ENCODE measurements around the gene F10. TPM values are rescaled to one million over a fixed set of nuclear protein-coding genes. Genes with fewer than 3 reads are reported as not detected.

The F10 gene
- total and polyA plus RNA-seq, 2 of the 13 experiments (the other 11 are each of a cell fraction or from before 2014, with no cell fraction given) = 58.4 to 237 TPM

- TF ChIP-seq, protein P1, sequence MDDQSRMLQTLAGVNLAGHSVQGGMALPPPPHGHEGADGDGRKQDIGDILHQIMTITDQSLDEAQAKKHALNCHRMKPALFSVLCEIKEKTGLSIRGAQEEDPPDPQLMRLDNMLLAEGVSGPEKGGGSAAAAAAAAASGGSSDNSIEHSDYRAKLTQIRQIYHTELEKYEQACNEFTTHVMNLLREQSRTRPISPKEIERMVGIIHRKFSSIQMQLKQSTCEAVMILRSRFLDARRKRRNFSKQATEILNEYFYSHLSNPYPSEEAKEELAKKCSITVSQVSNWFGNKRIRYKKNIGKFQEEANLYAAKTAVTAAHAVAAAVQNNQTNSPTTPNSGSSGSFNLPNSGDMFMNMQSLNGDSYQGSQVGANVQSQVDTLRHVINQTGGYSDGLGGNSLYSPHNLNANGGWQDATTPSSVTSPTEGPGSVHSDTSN (CRISPR knock-in tag; IDR thresholded peaks at IDR 0.05; ENCODE audit: borderline replicate concordance) = no peak
- no peak for TF ChIP-seq ZMAT5 (CRISPR knock-in tag; IDR thresholded peaks at IDR 0.05; ENCODE audit: borderline replicate concordance, low read depth)
- no peak for TF ChIP-seq ZNF772 (CRISPR knock-in tag; IDR thresholded peaks at IDR 0.05)
- TF ChIP-seq HES4 (CRISPR knock-in tag; IDR thresholded peaks at IDR 0.05; ENCODE audit: borderline replicate concordance) = no peak
- TF ChIP-seq ZNF20 (CRISPR knock-in tag; IDR thresholded peaks at IDR 0.05) = no peak
- TF ChIP-seq IKZF4 (CRISPR knock-in tag; IDR thresholded peaks at IDR 0.05; ENCODE audit: borderline replicate concordance, low read depth, not compliant biosample characterization) = no peak
- TF ChIP-seq SP140L (CRISPR knock-in tag; IDR thresholded peaks at IDR 0.05; ENCODE audit: borderline replicate concordance) = no peak
- TF ChIP-seq FOXM1 (CRISPR knock-in tag; IDR thresholded peaks at IDR 0.05) = no peak
- TF ChIP-seq, protein P2, sequence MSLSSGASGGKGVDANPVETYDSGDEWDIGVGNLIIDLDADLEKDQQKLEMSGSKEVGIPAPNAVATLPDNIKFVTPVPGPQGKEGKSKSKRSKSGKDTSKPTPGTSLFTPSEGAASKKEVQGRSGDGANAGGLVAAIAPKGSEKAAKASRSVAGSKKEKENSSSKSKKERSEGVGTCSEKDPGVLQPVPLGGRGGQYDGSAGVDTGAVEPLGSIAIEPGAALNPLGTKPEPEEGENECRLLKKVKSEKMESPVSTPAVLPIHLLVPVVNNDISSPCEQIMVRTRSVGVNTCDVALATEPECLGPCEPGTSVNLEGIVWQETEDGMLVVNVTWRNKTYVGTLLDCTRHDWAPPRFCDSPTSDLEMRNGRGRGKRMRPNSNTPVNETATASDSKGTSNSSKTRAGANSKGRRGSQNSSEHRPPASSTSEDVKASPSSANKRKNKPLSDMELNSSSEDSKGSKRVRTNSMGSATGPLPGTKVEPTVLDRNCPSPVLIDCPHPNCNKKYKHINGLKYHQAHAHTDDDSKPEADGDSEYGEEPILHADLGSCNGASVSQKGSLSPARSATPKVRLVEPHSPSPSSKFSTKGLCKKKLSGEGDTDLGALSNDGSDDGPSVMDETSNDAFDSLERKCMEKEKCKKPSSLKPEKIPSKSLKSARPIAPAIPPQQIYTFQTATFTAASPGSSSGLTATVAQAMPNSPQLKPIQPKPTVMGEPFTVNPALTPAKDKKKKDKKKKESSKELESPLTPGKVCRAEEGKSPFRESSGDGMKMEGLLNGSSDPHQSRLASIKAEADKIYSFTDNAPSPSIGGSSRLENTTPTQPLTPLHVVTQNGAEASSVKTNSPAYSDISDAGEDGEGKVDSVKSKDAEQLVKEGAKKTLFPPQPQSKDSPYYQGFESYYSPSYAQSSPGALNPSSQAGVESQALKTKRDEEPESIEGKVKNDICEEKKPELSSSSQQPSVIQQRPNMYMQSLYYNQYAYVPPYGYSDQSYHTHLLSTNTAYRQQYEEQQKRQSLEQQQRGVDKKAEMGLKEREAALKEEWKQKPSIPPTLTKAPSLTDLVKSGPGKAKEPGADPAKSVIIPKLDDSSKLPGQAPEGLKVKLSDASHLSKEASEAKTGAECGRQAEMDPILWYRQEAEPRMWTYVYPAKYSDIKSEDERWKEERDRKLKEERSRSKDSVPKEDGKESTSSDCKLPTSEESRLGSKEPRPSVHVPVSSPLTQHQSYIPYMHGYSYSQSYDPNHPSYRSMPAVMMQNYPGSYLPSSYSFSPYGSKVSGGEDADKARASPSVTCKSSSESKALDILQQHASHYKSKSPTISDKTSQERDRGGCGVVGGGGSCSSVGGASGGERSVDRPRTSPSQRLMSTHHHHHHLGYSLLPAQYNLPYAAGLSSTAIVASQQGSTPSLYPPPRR (CRISPR knock-in tag; IDR thresholded peaks at IDR 0.05; ENCODE audit: borderline replicate concordance) = no peak
- TF ChIP-seq ZNF441 (CRISPR knock-in tag; IDR thresholded peaks at IDR 0.05; ENCODE audit: borderline replicate concordance) = no peak
- no peak for TF ChIP-seq HMGXB3 (CRISPR knock-in tag; IDR thresholded peaks at IDR 0.05; ENCODE audit: borderline replicate concordance)
- TF ChIP-seq KDM5B (CRISPR knock-in tag; IDR thresholded peaks at IDR 0.05; ENCODE audit: borderline replicate concordance) = peak; percentile 23; the same call in 1 of the 2 replicates
- TF ChIP-seq ZNF280B (CRISPR knock-in tag; IDR thresholded peaks at IDR 0.05; ENCODE audit: borderline replicate concordance) = no peak
Measured at GRCh38 chr13:113126265-113127150, 3.9 kb downstream of the F10 start (continued).
